PC-9 (cell line): ENCODE data around the gene JAML. TPM values are rescaled to one million over a fixed set of nuclear protein-coding genes. Genes with fewer than 3 reads are reported as not detected.
A peak's percentile ranks its signal among the peaks of the same experiment; 100 is the strongest.

ENCODE experiments used
- BruUV-seq: library from RNA; stranded (reverse); fragments of 400-500 nt; replicated peaks from 2 replicates; lab custom pipeline; 2021; lab: Mats Ljungman, UMichigan
- CTCF ChIA-PET: fragments of 300-600 bp; sonication (Branson Sonifier 250); formaldehyde crosslinking; loops from one replicate; lab custom pipeline; 2022; ENCODE audit warnings: antibody characterized with exemption; lab: Charles Lee
- POLR2A ChIA-PET: fragments of 300-600 bp; sonication (Branson Sonifier 250); formaldehyde crosslinking; loops from one replicate; lab custom pipeline; 2022; ENCODE audit warnings: antibody characterized with exemption; ENCODE audit not compliant: unreplicated experiment; lab: Charles Lee
- DNase-seq, 2 experiments: peaks; one replicate each; pipeline versions ENCODE4 v3.0.0 to v3.0.0-alpha.2; 2015 to 2022; ENCODE audit warnings: mixed read lengths in 1 of 2
- H2AFZ ChIP-seq: fragments of 200-600 bp; sonication (generic); 2 replicates; pipeline ENCODE4 v1.8.1; 2017; ENCODE audit warnings: antibody characterized with exemption
- H3F3A ChIP-seq: fragments of 200-600 bp; sonication (generic); 2 replicates; pipeline ENCODE4 v1.8.1; 2017; ENCODE audit warnings: antibody characterized with exemption, mild to moderate bottlenecking, low read depth; ENCODE audit not compliant: insufficient read depth
- H3K27ac ChIP-seq: fragments of 200-600 bp; sonication (generic); 2 replicates; pipeline ENCODE4 v1.6.1; 2016; ENCODE audit warnings: mixed run types
- H3K27me3 ChIP-seq: fragments of 200-600 bp; sonication (generic); 2 replicates; pipeline ENCODE4 v1.6.1; 2016; ENCODE audit warnings: low read depth, mixed run types; ENCODE audit not compliant: insufficient read depth
- H3K36me3 ChIP-seq: fragments of 200-600 bp; sonication (generic); 2 replicates; pipeline ENCODE4 v1.6.1; 2016; ENCODE audit warnings: low read depth, mixed run types
- H3K4me1 ChIP-seq: fragments of 200-600 bp; sonication (generic); replicated peaks from 2 replicates; pipeline ENCODE4 v1.6.1; 2016; ENCODE audit warnings: mixed run types; ENCODE audit not compliant: insufficient read depth
- H3K4me2 ChIP-seq: fragments of 200-600 bp; sonication (generic); 2 replicates; pipeline ENCODE4 v1.6.1; 2017; ENCODE audit warnings: mixed run types
- H3K4me3 ChIP-seq: fragments of 200-600 bp; sonication (generic); 2 replicates; pipeline ENCODE4 v1.6.1; 2016; ENCODE audit warnings: mixed run types
- H3K79me2 ChIP-seq: fragments of 200-600 bp; sonication (generic); 2 replicates; pipeline ENCODE4 v1.6.1; 2017; ENCODE audit warnings: low read depth, mixed run types
- H3K9me2 ChIP-seq: fragments of 200-600 bp; sonication (generic); 2 replicates; pipeline ENCODE4 v1.8.1; 2017; ENCODE audit warnings: mild to moderate bottlenecking; ENCODE audit not compliant: insufficient read depth
- H3K9me3 ChIP-seq: fragments of 200-600 bp; sonication (generic); 2 replicates; pipeline ENCODE4 v1.8.1; 2016; ENCODE audit warnings: low read depth; ENCODE audit not compliant: insufficient read depth
- H4K20me1 ChIP-seq: fragments of 200-600 bp; sonication (generic); 2 replicates; pipeline ENCODE4 v1.8.1; 2017; ENCODE audit not compliant: insufficient read depth
- EZH2 ChIP-seq: fragments of 200-600 bp; sonication (generic); IDR thresholded peaks from 2 replicates; pipeline ENCODE4 v1.8.0; 2017; ENCODE audit warnings: antibody characterized with exemption, low read depth
- intact Hi-C: fragments of 100-400 bp; cut with micrococcal nuclease; formaldehyde crosslinking; loops from one replicate; pipeline ENCODE4 v1.10.0; 2022; ENCODE audit not compliant: unreplicated experiment
- total RNA-seq: library from RNA; stranded (reverse); gene quantifications from 2 replicates; pipeline ENCODE4 v1.2.3, GENCODE V29; 2021
- TF ChIP-seq, protein P1 (sequence below): fragments of 200-600 bp; sonication (generic); conservative IDR thresholded peaks from 2 replicates; pipeline ENCODE4 v1.6.1; 2017; ENCODE audit warnings: mixed run types, antibody characterized with exemption, mild to moderate bottlenecking, moderate library complexity

The JAML gene
- total RNA-seq, 1 experiment from 2014 or later: not detected

DNA sequence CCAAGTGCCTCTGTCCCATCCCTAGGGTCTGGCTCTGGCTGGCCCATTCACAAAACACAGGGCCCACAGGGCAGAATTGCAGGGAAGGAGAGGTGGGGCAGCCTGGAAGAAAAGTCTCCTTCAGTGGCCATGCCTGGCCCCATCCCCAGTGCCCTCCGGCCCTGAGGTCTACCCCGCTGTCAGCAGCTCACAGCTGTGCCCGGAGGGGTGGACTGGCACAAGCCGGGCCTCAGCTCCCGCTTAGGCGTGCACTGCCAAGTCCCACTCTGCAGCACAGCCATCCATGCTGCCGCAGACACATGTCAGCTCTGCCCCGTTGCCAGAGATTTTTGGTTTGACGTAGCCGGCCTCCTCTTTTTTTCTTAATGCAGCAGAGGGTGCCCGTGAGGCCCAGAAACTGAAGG lies 44.5 kb downstream of the JAML start:
- no TSS peak for BruUV-seq
- Histone ChIP-seq H2AFZ (no peak overlapping the region), H3K27ac (no peak overlapping the region), H4K20me1 (no peaks in the 10 kb centered on the region), H3K9me3 (no peaks in the 10 kb centered on the region), H3K4me2 (no peak overlapping the region), H3K79me2 (no peaks in the 10 kb centered on the region), H3K4me3 (no peak overlapping the region), H3K9me2 (no peaks in the 10 kb centered on the region), H3K4me1 (peaks cover 12% of the 10 kb centered on the region), H3K36me3 (no peaks in the 10 kb centered on the region), H3K27me3 (no peaks in the 10 kb centered on the region), H3F3A (peaks cover 11% of the 10 kb centered on the region; the same call in 1 of the 2 replicates)
- no peak for TF ChIP-seq EZH2
- TF ChIP-seq, protein P1, sequence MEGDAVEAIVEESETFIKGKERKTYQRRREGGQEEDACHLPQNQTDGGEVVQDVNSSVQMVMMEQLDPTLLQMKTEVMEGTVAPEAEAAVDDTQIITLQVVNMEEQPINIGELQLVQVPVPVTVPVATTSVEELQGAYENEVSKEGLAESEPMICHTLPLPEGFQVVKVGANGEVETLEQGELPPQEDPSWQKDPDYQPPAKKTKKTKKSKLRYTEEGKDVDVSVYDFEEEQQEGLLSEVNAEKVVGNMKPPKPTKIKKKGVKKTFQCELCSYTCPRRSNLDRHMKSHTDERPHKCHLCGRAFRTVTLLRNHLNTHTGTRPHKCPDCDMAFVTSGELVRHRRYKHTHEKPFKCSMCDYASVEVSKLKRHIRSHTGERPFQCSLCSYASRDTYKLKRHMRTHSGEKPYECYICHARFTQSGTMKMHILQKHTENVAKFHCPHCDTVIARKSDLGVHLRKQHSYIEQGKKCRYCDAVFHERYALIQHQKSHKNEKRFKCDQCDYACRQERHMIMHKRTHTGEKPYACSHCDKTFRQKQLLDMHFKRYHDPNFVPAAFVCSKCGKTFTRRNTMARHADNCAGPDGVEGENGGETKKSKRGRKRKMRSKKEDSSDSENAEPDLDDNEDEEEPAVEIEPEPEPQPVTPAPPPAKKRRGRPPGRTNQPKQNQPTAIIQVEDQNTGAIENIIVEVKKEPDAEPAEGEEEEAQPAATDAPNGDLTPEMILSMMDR: no peak
- intact Hi-C loops: no loop called here
- DNase-seq: peak in 1 of 2 experiments; percentile 9
- CTCF ChIA-PET: interaction anchor here (0.6 to 1.2 kb wide), 2 partner anchors 18 to 361 kb away, joined by 3 read pairs; no protein-coding TSS in a partner anchor
- POLR2A ChIA-PET: no interaction called here

- Histone ChIP-seq H3K4me2 (no peak overlapping the region), H3K36me3 (no peaks in the 10 kb centered on the region), H4K20me1 (no peaks in the 10 kb centered on the region), H3K9me2 (no peaks in the 10 kb centered on the region), H3K9me3 (no peaks in the 10 kb centered on the region), H3F3A (peaks cover 24% of the 10 kb centered on the region; the same call in 1 of the 2 replicates), H3K4me3 (no peak overlapping the region), H3K27me3 (no peaks in the 10 kb centered on the region), H3K27ac (no peak overlapping the region), H3K79me2 (no peaks in the 10 kb centered on the region), H2AFZ (no peak overlapping the region), H3K4me1 (peaks cover 25% of the 10 kb centered on the region)
- no TSS peak for BruUV-seq
- intact Hi-C loops: no loop called here
- ChIA-PET CTCF (interaction anchor here (0.6 kb wide), 1 partner anchor 332 kb away, joined by 5 read pairs; no protein-coding TSS in a partner anchor), POLR2A (no interaction called here)
- DNase-seq: no peak
- TF ChIP-seq EZH2: no peak
- TF ChIP-seq, protein P1: no peak
These were observed 48.1 kb downstream of the JAML start for GRCh38 chr11:118176778-118177134.

GRCh38 chr11:118175993-118176777 lies 48.6 kb downstream of the JAML start, which contains the start of gene SCN2B:
Gene SCN2B (minus strand): TSS chr11:118176639. CDS start chr11:118176431, 208 bp downstream.
- peak within 1 kb of the TSS; percentile 51 for H3K27ac ChIP-seq
- H3K4me1 ChIP-seq: peaks cover 25% of the 10 kb centered on the region
- peaks cover 24% of the 10 kb centered on the region; the same call in 1 of the 2 replicates for H3F3A ChIP-seq
- POLR2A ChIA-PET: no interaction called here
- no peaks in the 10 kb centered on the region for H3K27me3 ChIP-seq
- H2AFZ ChIP-seq: no peak within 1 kb of the TSS
- H4K20me1 ChIP-seq: no peaks in the 10 kb centered on the region
- intact Hi-C loops: no loop called here
- H3K9me3 ChIP-seq: no peaks in the 10 kb centered on the region
- no peaks in the 10 kb centered on the region for H3K79me2 ChIP-seq
- H3K4me2 ChIP-seq: peak within 1 kb of the TSS; percentile 69
- H3K9me2 ChIP-seq: no peaks in the 10 kb centered on the region
- 0 out of 2 replicates have a peak within 1 kb of the TSS, but pooled peaks have one; percentile 5 for H3K4me3 ChIP-seq
- no peaks in the 10 kb centered on the region for H3K36me3 ChIP-seq
- BruUV-seq: no TSS peak
- no peak for TF ChIP-seq EZH2
- TF ChIP-seq, protein P1: no peak
- CTCF ChIA-PET: interaction anchor here (0.6 kb wide), 1 partner anchor 333 kb away, joined by 5 read pairs; no protein-coding TSS in a partner anchor
- DNase-seq: no peak
